Vagina (tissue), 2 donors: ENCODE measurements around the gene TEAD1. TPM values are rescaled to one million over a fixed set of nuclear protein-coding genes. Genes with fewer than 3 reads are reported as not detected.

ENCODE experiments used
- DNase-seq, 2 donors: peaks; one replicate each; pipeline ENCODE4 v3.0.0-alpha.2; 2017; ENCODE audit errors: extremely low spot score in 2 of 2
- H3K27ac ChIP-seq: fragments of 200-600 bp; sonication (generic); one replicate; pipeline ENCODE4 v1.5.1; 2019
- H3K27me3 ChIP-seq: fragments of 200-600 bp; sonication (generic); one replicate; pipeline ENCODE4 v1.5.1; 2019
- H3K36me3 ChIP-seq, 2 donors: fragments of 200-600 bp; sonication (generic); one replicate each; pipeline ENCODE4 v1.5.1; 2017 to 2019
- H3K4me1 ChIP-seq: fragments of 200-600 bp; sonication (generic); one replicate; pipeline ENCODE4 v1.5.1; 2019
- H3K4me3 ChIP-seq, 2 donors: fragments of 200-600 bp; sonication (generic); 1 replicate in 1 of 2; 2 replicates in 1 of 2; pipeline ENCODE4 v1.5.1; 2016 to 2019
- H3K9me3 ChIP-seq: fragments of 200-600 bp; sonication (generic); one replicate; pipeline ENCODE4 v1.5.1; 2019
- POLR2A ChIP-seq, 2 donors: fragments of 450-650 bp; IDR thresholded peaks; one replicate each; pipeline ENCODE4 v1.6.1; 2017; ENCODE audit warnings: antibody characterized with exemption in 2 of 2, mild to moderate bottlenecking in 2 of 2, moderate library complexity in 2 of 2
- POLR2AphosphoS5 ChIP-seq, 2 donors: sonication (generic); formaldehyde crosslinking; IDR thresholded peaks; one replicate each; pipeline ENCODE4 v1.9.0; 2017; ENCODE audit warnings: antibody characterized with exemption in 2 of 2, mild to moderate bottlenecking in 2 of 2, low read depth in 1 of 2; ENCODE audit not compliant: insufficient read depth in 1 of 2
- intact Hi-C: fragments of 100-400 bp; cut with DNase I; formaldehyde crosslinking; loops from one replicate; pipeline ENCODE4 v1.15.1; 2023
- total RNA-seq: library from RNA; depleted of rRNA; stranded (reverse); fragments of >200 nt; gene quantifications from one replicate; pipeline ENCODE4 v1.2.3, GENCODE V29; 2016
- TF ChIP-seq, protein P1 (sequence below), 3 experiments: fragments of 450-650 bp in 2 of 3; fragments of 200-600 bp in 1 of 3; sonication (generic) in 1 of 3; IDR thresholded peaks; one replicate each; pipeline ENCODE4 v1.5.1; 2017 to 2019; ENCODE audit warnings: antibody characterized with exemption in 3 of 3, mild to moderate bottlenecking in 2 of 3, moderate library complexity in 2 of 3

The TEAD1 gene
- total RNA-seq, 1 donor from 2014 or later: 50.3 TPM

DNA sequence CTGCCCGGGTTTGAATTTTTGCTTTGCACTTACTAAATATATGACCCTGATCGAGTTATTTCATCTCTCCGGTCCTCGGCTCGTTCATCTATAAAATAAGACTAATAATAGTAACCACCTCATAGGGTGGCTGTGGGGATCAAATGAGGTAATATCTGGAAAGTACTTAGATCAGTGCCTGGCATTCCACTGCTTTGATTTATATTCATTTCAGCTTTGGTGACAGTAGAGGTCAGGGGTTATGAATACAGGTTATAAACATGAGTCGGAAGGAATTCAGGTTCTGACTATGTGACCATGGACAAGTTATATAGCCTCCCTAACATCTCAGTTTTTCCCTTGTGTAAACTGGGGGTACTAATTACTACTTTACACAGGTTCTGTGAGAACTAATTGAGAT, 2.9 kb upstream of the TEAD1 start:
- Histone ChIP-seq H3K27ac (no peak overlapping the region), H3K9me3 (no peaks in the 10 kb centered on the region), H3K4me3 (no peak overlapping the region), H3K36me3 (no peaks in the 10 kb centered on the region), H3K27me3 (no peaks in the 10 kb centered on the region), H3K4me1 (peaks cover 14% of the 10 kb centered on the region)
- no peak for DNase-seq
- intact Hi-C loops: loop anchor here (10.0 kb wide), 4 partner anchors 143 to 297 kb away; partner anchors contain the start of gene PARVA
- TF ChIP-seq POLR2A (IDR thresholded peaks at IDR 0.05) (no peak), POLR2AphosphoS5 (IDR thresholded peaks at IDR 0.05; ENCODE audit: insufficient read depth in 1 of 2, low read depth in 1 of 2) (no peak)
- TF ChIP-seq, protein P1, sequence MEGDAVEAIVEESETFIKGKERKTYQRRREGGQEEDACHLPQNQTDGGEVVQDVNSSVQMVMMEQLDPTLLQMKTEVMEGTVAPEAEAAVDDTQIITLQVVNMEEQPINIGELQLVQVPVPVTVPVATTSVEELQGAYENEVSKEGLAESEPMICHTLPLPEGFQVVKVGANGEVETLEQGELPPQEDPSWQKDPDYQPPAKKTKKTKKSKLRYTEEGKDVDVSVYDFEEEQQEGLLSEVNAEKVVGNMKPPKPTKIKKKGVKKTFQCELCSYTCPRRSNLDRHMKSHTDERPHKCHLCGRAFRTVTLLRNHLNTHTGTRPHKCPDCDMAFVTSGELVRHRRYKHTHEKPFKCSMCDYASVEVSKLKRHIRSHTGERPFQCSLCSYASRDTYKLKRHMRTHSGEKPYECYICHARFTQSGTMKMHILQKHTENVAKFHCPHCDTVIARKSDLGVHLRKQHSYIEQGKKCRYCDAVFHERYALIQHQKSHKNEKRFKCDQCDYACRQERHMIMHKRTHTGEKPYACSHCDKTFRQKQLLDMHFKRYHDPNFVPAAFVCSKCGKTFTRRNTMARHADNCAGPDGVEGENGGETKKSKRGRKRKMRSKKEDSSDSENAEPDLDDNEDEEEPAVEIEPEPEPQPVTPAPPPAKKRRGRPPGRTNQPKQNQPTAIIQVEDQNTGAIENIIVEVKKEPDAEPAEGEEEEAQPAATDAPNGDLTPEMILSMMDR (IDR thresholded peaks at IDR 0.05): no peak

DNA sequence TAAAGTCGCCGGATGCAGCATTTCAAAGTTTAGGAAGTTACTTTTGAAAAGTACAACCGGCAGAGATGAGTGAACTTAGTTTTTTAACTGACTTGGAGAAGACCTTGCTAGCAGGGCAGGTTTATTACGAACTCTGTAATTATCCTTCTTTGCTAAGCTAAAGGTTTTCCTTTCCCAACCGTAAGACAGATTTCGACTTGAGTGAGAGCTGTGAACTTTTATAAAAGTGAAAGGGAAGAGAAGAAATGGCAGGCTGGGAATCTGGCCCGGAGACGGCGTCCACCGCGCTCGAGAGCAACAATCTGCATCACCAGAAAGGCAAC, 659 bp upstream of the TEAD1 start:
- Histone ChIP-seq H3K9me3 (no peaks in the 10 kb centered on the region), H3K36me3 (no peaks in the 10 kb centered on the region), H3K27ac (peak overlapping the region; percentile 93), H3K4me1 (peaks cover 34% of the 10 kb centered on the region), H3K27me3 (no peaks in the 10 kb centered on the region), H3K4me3 (peak overlapping the region; percentile 72 to 98)
- no peak for DNase-seq
- no peak for TF ChIP-seq POLR2A (IDR thresholded peaks at IDR 0.05)
- TF ChIP-seq POLR2AphosphoS5 (IDR thresholded peaks at IDR 0.05; ENCODE audit: insufficient read depth in 1 of 2, low read depth in 1 of 2): no peak
- TF ChIP-seq, protein P1 (IDR thresholded peaks at IDR 0.05): no peak
- intact Hi-C loops: loop anchor here (10.0 kb wide), 4 partner anchors 141 to 299 kb away; partner anchors contain the start of gene PARVA

DNA sequence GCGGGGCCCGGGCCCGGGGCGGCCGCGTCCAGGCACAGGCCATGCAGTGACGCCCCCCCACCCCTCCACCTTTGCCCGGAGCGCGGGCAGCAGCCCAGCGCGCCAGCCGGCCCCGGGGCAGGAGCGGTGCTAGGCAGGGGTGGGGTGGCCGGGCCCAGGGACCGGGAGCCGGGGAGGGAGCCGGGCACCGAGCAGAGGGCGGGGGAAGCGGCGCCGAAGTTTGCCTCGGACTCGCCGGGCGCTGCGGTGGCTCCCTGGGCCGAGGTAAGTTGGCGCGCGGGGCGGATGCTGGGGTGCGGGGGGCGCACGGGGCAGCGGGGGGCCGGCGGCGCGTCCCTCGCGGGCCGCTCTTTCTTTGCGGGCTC, 332 bp downstream of the TEAD1 start:
- Histone ChIP-seq H3K27ac (peak overlapping the region; percentile 93), H3K4me3 (peak overlapping the region; percentile 72 to 98), H3K9me3 (no peaks in the 10 kb centered on the region), H3K36me3 (no peaks in the 10 kb centered on the region), H3K4me1 (peaks cover 44% of the 10 kb centered on the region), H3K27me3 (no peaks in the 10 kb centered on the region)
- TF ChIP-seq POLR2A (IDR thresholded peaks at IDR 0.05) (no peak), POLR2AphosphoS5 (IDR thresholded peaks at IDR 0.05; ENCODE audit: insufficient read depth in 1 of 2, low read depth in 1 of 2) (no peak)
- TF ChIP-seq, protein P1 (IDR thresholded peaks at IDR 0.05): no peak
- intact Hi-C loops: loop anchor here (10.0 kb wide), 4 partner anchors 140 to 300 kb away; partner anchors contain the start of gene PARVA
- DNase-seq: no peak

DNA sequence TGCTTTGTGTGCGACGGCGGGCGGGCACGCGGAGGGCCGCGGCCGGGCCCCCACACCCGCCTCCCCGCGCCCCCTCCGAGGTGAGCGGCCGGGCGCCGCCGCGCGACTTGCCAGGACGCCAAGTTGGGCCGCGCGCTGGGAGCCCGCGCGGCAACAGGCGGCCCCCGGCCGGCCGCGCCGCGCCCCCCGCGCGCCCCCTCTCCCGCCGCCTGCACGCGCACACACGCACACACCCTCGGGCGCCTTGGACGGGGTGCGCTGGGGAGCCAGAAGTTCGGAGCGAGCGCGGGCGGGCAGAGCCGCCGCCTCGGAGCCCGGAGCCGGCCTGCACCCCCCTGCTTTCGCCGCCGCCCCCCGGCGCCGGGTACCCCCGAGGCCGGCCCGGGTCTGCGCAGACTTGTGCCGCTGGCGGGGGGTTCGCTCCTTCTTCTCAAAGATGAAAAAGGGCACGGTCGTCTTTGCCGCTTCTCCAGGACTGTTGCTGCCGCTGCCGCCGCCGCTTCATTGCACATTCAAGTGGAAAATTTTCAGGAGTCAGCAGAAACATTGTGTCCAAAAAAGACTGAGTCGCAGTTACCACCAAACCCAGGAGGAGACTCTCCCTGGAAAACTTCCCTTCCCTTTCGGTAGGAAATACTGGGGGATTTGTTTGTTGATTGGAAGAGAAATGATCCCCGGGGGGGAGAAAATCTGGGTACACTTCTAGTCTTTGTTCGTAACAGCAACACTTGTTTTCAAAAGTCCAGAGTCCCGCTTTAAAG, 895 bp downstream of the TEAD1 start:
- H3K9me3 ChIP-seq: no peaks in the 10 kb centered on the region
- DNase-seq: no peak
- H3K36me3 ChIP-seq: no peaks in the 10 kb centered on the region
- intact Hi-C loops: loop anchor here (10.0 kb wide), 4 partner anchors 140 to 300 kb away; partner anchors contain the start of gene PARVA
- H3K27me3 ChIP-seq: no peaks in the 10 kb centered on the region
- peaks cover 50% of the 10 kb centered on the region for H3K4me1 ChIP-seq
- H3K4me3 ChIP-seq: peak overlapping the region; percentile 72 to 98
- TF ChIP-seq POLR2A (IDR thresholded peaks at IDR 0.05) (no peak), POLR2AphosphoS5 (IDR thresholded peaks at IDR 0.05; ENCODE audit: insufficient read depth in 1 of 2, low read depth in 1 of 2) (peak in 1 of 2 donors; percentile 43)
- H3K27ac ChIP-seq: peak overlapping the region; percentile 93

DNA sequence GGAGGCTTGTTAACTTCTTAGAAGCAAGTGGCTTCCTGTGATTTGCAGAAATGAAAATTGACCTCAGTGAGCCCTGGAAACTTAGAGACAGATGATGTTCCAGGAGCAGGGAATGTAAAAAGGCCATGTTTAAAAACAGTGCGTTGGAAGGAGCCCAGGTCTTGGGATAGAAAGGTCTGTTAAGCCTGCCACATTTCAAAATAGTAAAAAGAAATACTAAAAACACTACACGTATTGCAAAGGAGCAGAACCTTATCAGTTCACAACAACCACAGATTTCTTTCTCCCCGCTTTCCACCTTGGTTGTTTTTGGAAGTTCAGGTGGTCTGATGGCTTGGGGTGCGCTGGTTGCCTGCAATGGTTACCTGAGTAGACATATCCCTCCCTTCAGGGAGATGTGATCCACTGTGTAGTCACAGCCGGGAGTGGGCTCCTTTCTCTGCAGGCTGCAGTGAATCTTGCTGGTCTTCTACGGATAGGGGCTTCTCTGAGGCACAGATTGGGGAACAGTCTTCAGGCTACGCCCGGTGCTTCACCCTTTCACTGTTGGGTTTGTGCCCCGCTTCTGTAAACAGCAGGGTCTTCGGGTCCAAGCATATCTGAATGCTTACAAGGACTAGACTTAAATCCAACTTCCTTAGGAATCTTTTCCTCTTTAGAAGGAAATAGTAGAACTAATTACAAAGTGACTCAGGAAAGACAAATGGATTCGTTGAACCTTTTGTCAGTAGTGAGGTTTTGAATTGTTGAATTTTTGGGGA, 1.9 kb downstream of the TEAD1 start:
- H3K4me1 ChIP-seq: peaks cover 60% of the 10 kb centered on the region
- DNase-seq: peak in 1 of 2 donors; percentile 85
- no peaks in the 10 kb centered on the region for H3K9me3 ChIP-seq
- peak in 1 of 2 donors; percentile 3 for TF ChIP-seq POLR2AphosphoS5 (IDR thresholded peaks at IDR 0.05; ENCODE audit: insufficient read depth in 1 of 2, low read depth in 1 of 2)
- no peak for TF ChIP-seq POLR2A (IDR thresholded peaks at IDR 0.05)
- no peaks in the 10 kb centered on the region for H3K36me3 ChIP-seq
- H3K4me3 ChIP-seq: peak overlapping the region; percentile 72 to 98
- H3K27ac ChIP-seq: peak overlapping the region; percentile 93
- no peaks in the 10 kb centered on the region for H3K27me3 ChIP-seq
- intact Hi-C loops: loop anchor here (10.0 kb wide), 4 partner anchors 139 to 301 kb away; partner anchors contain the start of gene PARVA
